K562 (cell line): ENCODE data around the gene MAN1A1. TPM values are rescaled to one million over a fixed set of nuclear protein-coding genes. Genes with fewer than 3 reads are reported as not detected.

Source experiments
- CREB3L1 ChIP-seq: fragments of 450-650 bp; IDR thresholded peaks from 2 replicates; pipeline ENCODE4 v1.6.1; 2014; ENCODE audit warnings: low read depth, mild to moderate bottlenecking, moderate library complexity, borderline replicate concordance
- DACH1 ChIP-seq: fragments of 450-650 bp; IDR thresholded peaks from 2 replicates; pipeline ENCODE4 v1.6.1; 2018; ENCODE audit not compliant: partially characterized antibody
- E4F1 ChIP-seq: fragments of 250-450 bp; sonication (Bioruptor Pico); IDR thresholded peaks from 2 replicates; pipeline ENCODE4 v1.5.0; 2021; ENCODE audit warnings: mild to moderate bottlenecking, borderline replicate concordance
- HINFP ChIP-seq: fragments of 450-650 bp; conservative IDR thresholded peaks from 2 replicates; pipeline ENCODE4 v1.6.1; 2016; ENCODE audit warnings: missing genetic modification characterization, low read depth, mild to moderate bottlenecking, control low read depth, missing compliant biosample characterization
- HNRNPH1 ChIP-seq: fragments of 200-400 bp; formaldehyde crosslinking; optimal IDR thresholded peaks from 2 replicates; pipeline ENCODE3; 2017; ENCODE audit warnings: low read depth, mild to moderate bottlenecking, low read length, moderate library complexity
- KLF13 ChIP-seq: fragments of 450-650 bp; IDR thresholded peaks from 2 replicates; pipeline ENCODE4 v1.6.1; 2016; ENCODE audit warnings: missing genetic modification characterization, low read depth, mild to moderate bottlenecking, missing compliant biosample characterization, moderate library complexity, borderline replicate concordance
- LCOR ChIP-seq: sonication (generic); formaldehyde crosslinking; IDR thresholded peaks from 2 replicates; pipeline ENCODE4 v1.8.0; 2022; ENCODE audit warnings: mild to moderate bottlenecking, missing genetic modification reagents
- MEF2A ChIP-seq: IDR thresholded peaks from 2 replicates; pipeline ENCODE4 v1.6.1; 2011; ENCODE audit warnings: low read depth, mild to moderate bottlenecking, low read length, moderate library complexity; ENCODE audit not compliant: control insufficient read depth
- NR2F6 ChIP-seq: fragments of 450-650 bp; formaldehyde crosslinking; IDR thresholded peaks from 2 replicates; pipeline ENCODE4 v1.4.0; 2020; ENCODE audit warnings: mild to moderate bottlenecking
- NR4A1 ChIP-seq, 2 experiments: fragments of 250-450 bp in 1 of 2; fragments of 450-650 bp in 1 of 2; sonication (Bioruptor Pico) in 1 of 2; IDR thresholded peaks; 2 replicates each; pipeline versions ENCODE4 v1.4.0 to v1.6.1; 2016 to 2020; ENCODE audit warnings: mild to moderate bottlenecking in 2 of 2, missing compliant biosample characterization in 1 of 2, missing genetic modification characterization in 1 of 2, moderate library complexity in 1 of 2
- STAG1 ChIP-seq: sonication (generic); formaldehyde crosslinking; IDR thresholded peaks from 2 replicates; pipeline ENCODE4 v1.5.0; 2020; ENCODE audit warnings: missing genetic modification reagents, borderline replicate concordance
- TAF7 ChIP-seq: fragments of 450-650 bp; IDR thresholded peaks from 2 replicates; pipeline ENCODE4 v1.6.1; 2016; ENCODE audit warnings: missing genetic modification characterization, missing compliant biosample characterization
- TBP ChIP-seq: optimal IDR thresholded peaks from 2 replicates; pipeline ENCODE3; 2011; ENCODE audit warnings: low read depth, low read length, improper control_type of control experiment
- TCF3 ChIP-seq: sonication (generic); formaldehyde crosslinking; IDR thresholded peaks from 2 replicates; pipeline ENCODE4 v1.4.0; 2020; ENCODE audit warnings: mild to moderate bottlenecking, missing genetic modification reagents
- ZBTB34 ChIP-seq: fragments of 250-450 bp; sonication (Bioruptor Pico); IDR thresholded peaks from 2 replicates; pipeline ENCODE4 v1.8.0; 2021; ENCODE audit warnings: mild to moderate bottlenecking, moderate library complexity
- ZNF12 ChIP-seq: sonication (generic); formaldehyde crosslinking; IDR thresholded peaks from 2 replicates; pipeline ENCODE4 v1.4.0; 2020; ENCODE audit warnings: mild to moderate bottlenecking, missing genetic modification reagents
- ZNF76 ChIP-seq: fragments of 250-450 bp; sonication (Bioruptor Pico); IDR thresholded peaks from 2 replicates; pipeline ENCODE4 v1.4.0; 2020; ENCODE audit warnings: mild to moderate bottlenecking, moderate library complexity, borderline replicate concordance
- ZNF780A ChIP-seq: fragments of 250-450 bp; sonication (Bioruptor Pico); IDR thresholded peaks from 2 replicates; pipeline ENCODE4 v1.5.0; 2021; ENCODE audit warnings: mild to moderate bottlenecking
- polyA plus RNA-seq, 8 experiments: library from polyadenylated mRNA; depleted of rRNA in 4 of 8; stranded (reverse) in 5 of 8; unstranded in 3 of 8; fragments of >200 nt; fragmentation: Nextera tagmentation in 2 of 8; fragmentation: Illumina TruSeq in 1 of 8; extraction: Ambion mirVana in 2 of 8; extraction: Trizol in 1 of 8; gene quantifications; 2 replicates each; pipeline versions ENCODE4 v1.2.1 to v1.2.3, GENCODE V29; 2011 to 2014; ENCODE audit warnings: inconsistent platforms in 1 of 8, missing spikeins in 1 of 8
- total RNA-seq, 7 experiments: library from RNA; depleted of rRNA in 6 of 7; stranded (reverse); fragments of >200 nt in 6 of 7; fragmentation: Illumina TruSeq in 2 of 7; extraction: Trizol in 2 of 7; gene quantifications; 2 replicates each; pipeline versions ENCODE4 v1.2.1 to v1.2.3, GENCODE V29; 2011 to 2021; ENCODE audit warnings: low replicate concordance in 1 of 7

MAN1A1 gene
- total and polyA plus RNA-seq, 9 of the 15 experiments (the other 6 are each of a cell fraction or from before 2014, with no cell fraction given) = 24.5 to 78.4 (median 59.7) TPM

GRCh38 chr6:119137194-119138072 lies 212.1 kb downstream of the MAN1A1 start (continued):
- no peak for TF ChIP-seq MEF2A
- peak; percentile 55 for TF ChIP-seq DACH1
- peak; percentile 18; the same call in 1 of the 2 replicates for TF ChIP-seq TAF7 (tag)
- TF ChIP-seq TCF3 (CRISPR knock-in tag) = peak; percentile 79
- TF ChIP-seq TBP = no peak
- no peak for TF ChIP-seq ZNF12
- no peak for TF ChIP-seq ZBTB34
- TF ChIP-seq ZNF780A = no peak
- peak; percentile 66; the same call in 1 of the 2 replicates for TF ChIP-seq LCOR (CRISPR knock-in tag)
- no peak for TF ChIP-seq STAG1 (CRISPR knock-in tag)
- no peak for TF ChIP-seq NR2F6
- TF ChIP-seq HINFP = peak; percentile 56; the same call in 1 of the 2 replicates
- no peak for TF ChIP-seq NR4A1 (CRISPR knock-in tag; IDR thresholded peaks at IDR 0.05)
- peak; percentile 59 for TF ChIP-seq NR4A1 (tag; IDR thresholded peaks at IDR 0.05)
- 0 out of 2 replicates have a peak, but pooled peaks have one; percentile 22 for TF ChIP-seq CREB3L1
- no peak for TF ChIP-seq KLF13
- no peak for TF ChIP-seq HNRNPH1
- TF ChIP-seq E4F1 (CRISPR knock-in tag) = no peak
- TF ChIP-seq ZNF76 (CRISPR knock-in tag) = no peak
